Osteocyte (in vitro differentiated cells): ENCODE measurements around the gene MUC3A. TPM values are rescaled to one million over a fixed set of nuclear protein-coding genes. Genes with fewer than 3 reads are reported as not detected.

ENCODE experiments used
- DNase-seq: peaks from one replicate; pipeline ENCODE4 v3.0.0; 2021; ENCODE audit warnings: mixed read lengths; ENCODE audit not compliant: unreplicated experiment; ENCODE audit errors: extremely low spot score
- H3K27ac Mint-ChIP-seq: one replicate; pipeline ENCODE4 v1.8.0; 2021; ENCODE audit warnings: mild to moderate bottlenecking, mixed read lengths; ENCODE audit not compliant: unreplicated experiment
- H3K27me3 Mint-ChIP-seq: one replicate; pipeline ENCODE4 v1.8.0; 2021; ENCODE audit warnings: mixed read lengths; ENCODE audit not compliant: unreplicated experiment
- H3K36me3 Mint-ChIP-seq: one replicate; pipeline ENCODE4 v1.8.0; 2021; ENCODE audit warnings: mixed read lengths; ENCODE audit not compliant: unreplicated experiment
- H3K4me1 Mint-ChIP-seq: one replicate; pipeline ENCODE4 v1.8.0; 2021; ENCODE audit warnings: mixed read lengths; ENCODE audit not compliant: unreplicated experiment
- H3K4me3 Mint-ChIP-seq: one replicate; pipeline ENCODE4 v1.8.0; 2021; ENCODE audit warnings: mild to moderate bottlenecking, moderate library complexity, mixed read lengths; ENCODE audit not compliant: unreplicated experiment
- H3K9me3 Mint-ChIP-seq: one replicate; pipeline ENCODE4 v1.8.0; 2021; ENCODE audit warnings: mixed read lengths; ENCODE audit not compliant: unreplicated experiment
- total RNA-seq: library from RNA; stranded (reverse); gene quantifications from 2 replicates; pipeline ENCODE4 v1.2.1, GENCODE V29; 2021
- TF ChIP-seq, protein P1 (sequence below): fragments of 200-600 bp; sonication (generic); IDR thresholded peaks from 2 replicates; pipeline ENCODE4 v1.5.0; 2021; ENCODE audit warnings: antibody characterized with exemption, mild to moderate bottlenecking, moderate library complexity

Gene MUC3A
- total RNA-seq, 1 donor from 2014 or later: not detected

- Mint-ChIP-seq H3K36me3 (no peaks in the 10 kb centered on the region), H3K4me1 (no peaks in the 10 kb centered on the region), H3K4me3 (no peak overlapping the region), H3K9me3 (no peaks in the 10 kb centered on the region), H3K27me3 (peaks cover 7% of the 10 kb centered on the region), H3K27ac (no peak overlapping the region)
- TF ChIP-seq, protein P1, sequence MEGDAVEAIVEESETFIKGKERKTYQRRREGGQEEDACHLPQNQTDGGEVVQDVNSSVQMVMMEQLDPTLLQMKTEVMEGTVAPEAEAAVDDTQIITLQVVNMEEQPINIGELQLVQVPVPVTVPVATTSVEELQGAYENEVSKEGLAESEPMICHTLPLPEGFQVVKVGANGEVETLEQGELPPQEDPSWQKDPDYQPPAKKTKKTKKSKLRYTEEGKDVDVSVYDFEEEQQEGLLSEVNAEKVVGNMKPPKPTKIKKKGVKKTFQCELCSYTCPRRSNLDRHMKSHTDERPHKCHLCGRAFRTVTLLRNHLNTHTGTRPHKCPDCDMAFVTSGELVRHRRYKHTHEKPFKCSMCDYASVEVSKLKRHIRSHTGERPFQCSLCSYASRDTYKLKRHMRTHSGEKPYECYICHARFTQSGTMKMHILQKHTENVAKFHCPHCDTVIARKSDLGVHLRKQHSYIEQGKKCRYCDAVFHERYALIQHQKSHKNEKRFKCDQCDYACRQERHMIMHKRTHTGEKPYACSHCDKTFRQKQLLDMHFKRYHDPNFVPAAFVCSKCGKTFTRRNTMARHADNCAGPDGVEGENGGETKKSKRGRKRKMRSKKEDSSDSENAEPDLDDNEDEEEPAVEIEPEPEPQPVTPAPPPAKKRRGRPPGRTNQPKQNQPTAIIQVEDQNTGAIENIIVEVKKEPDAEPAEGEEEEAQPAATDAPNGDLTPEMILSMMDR: no peak
- DNase-seq: no peak
Measured at GRCh38 chr7:100942045-100942774, 7.1 kb upstream of the MUC3A start.

GRCh38 chr7:100943693-100944092 is 5.6 kb upstream of the MUC3A start:
- H3K9me3 Mint-ChIP-seq: no peaks in the 10 kb centered on the region
- H3K36me3 Mint-ChIP-seq: no peaks in the 10 kb centered on the region
- H3K4me3 Mint-ChIP-seq: no peak overlapping the region
- no peak overlapping the region for H3K27ac Mint-ChIP-seq
- TF ChIP-seq, protein P1: no peak
- no peak for DNase-seq
- H3K27me3 Mint-ChIP-seq: peaks cover 7% of the 10 kb centered on the region
- H3K4me1 Mint-ChIP-seq: no peaks in the 10 kb centered on the region

DNA sequence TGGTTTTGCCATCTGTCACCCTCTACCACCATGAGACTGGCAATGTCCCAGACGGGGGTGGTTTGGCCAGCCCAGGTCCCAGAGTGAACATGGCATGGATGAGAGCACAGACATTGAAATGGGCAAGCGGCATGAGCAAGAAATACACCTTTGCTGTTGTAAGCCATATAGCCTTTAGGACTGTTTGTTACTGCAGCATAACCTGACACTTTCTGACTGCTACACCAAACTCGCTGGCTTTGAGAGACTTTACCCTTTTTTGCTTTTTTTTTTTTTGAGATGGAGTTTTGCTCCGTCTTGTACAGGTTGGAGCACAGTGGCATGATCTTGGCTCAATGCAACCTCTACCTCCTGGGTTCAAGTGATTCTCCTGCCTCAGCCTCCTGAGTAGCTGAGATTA is 5.2 kb upstream of the MUC3A start:
- Mint-ChIP-seq H3K27ac (no peak overlapping the region), H3K36me3 (no peaks in the 10 kb centered on the region), H3K27me3 (peaks cover 9% of the 10 kb centered on the region), H3K4me1 (no peaks in the 10 kb centered on the region), H3K9me3 (no peaks in the 10 kb centered on the region), H3K4me3 (no peak overlapping the region)
- TF ChIP-seq, protein P1: no peak
- DNase-seq: no peak

- Mint-ChIP-seq H3K4me1 (no peaks in the 10 kb centered on the region), H3K4me3 (no peak overlapping the region), H3K27ac (no peak overlapping the region), H3K36me3 (no peaks in the 10 kb centered on the region), H3K9me3 (no peaks in the 10 kb centered on the region), H3K27me3 (peaks cover 19% of the 10 kb centered on the region)
- DNase-seq: no peak
- TF ChIP-seq, protein P1: no peak
Measured at GRCh38 chr7:100946111-100946510, 3.2 kb upstream of the MUC3A start.

- Mint-ChIP-seq H3K4me3 (no peak overlapping the region), H3K27ac (no peak overlapping the region), H3K27me3 (peaks cover 19% of the 10 kb centered on the region), H3K4me1 (no peaks in the 10 kb centered on the region), H3K9me3 (no peaks in the 10 kb centered on the region), H3K36me3 (no peaks in the 10 kb centered on the region)
- TF ChIP-seq, protein P1: no peak
- DNase-seq: no peak
Measured at GRCh38 chr7:100946766-100947365, 2.5 kb upstream of the MUC3A start.
